Progenitor cell of endocrine pancreas (in vitro differentiated cells): ENCODE data around the gene BTN2A1. TPM values are rescaled to one million over a fixed set of nuclear protein-coding genes. Genes with fewer than 3 reads are reported as not detected.

Experiments used
- DNase-seq: peaks from one replicate; pipeline ENCODE4 v3.0.0; 2021; ENCODE audit warnings: low spot score; ENCODE audit not compliant: unreplicated experiment
- H3K27ac Mint-ChIP-seq: 2 replicates; pipeline ENCODE4 v1.8.0; 2021; ENCODE audit warnings: mild to moderate bottlenecking, moderate library complexity, mixed read lengths
- H3K27me3 Mint-ChIP-seq: 2 replicates; pipeline ENCODE4 v1.8.0; 2021; ENCODE audit warnings: mixed read lengths
- H3K36me3 Mint-ChIP-seq: 2 replicates; pipeline ENCODE4 v1.8.0; 2022; ENCODE audit warnings: mixed read lengths; ENCODE audit not compliant: insufficient read depth
- H3K4me1 Mint-ChIP-seq: 2 replicates; pipeline ENCODE4 v1.8.0; 2021; ENCODE audit warnings: low read depth, mixed read lengths
- H3K4me3 Mint-ChIP-seq: 2 replicates; pipeline ENCODE4 v1.8.0; 2021; ENCODE audit warnings: low read depth, mild to moderate bottlenecking, moderate library complexity, mixed read lengths
- H3K9me3 Mint-ChIP-seq: 2 replicates; pipeline ENCODE4 v1.8.0; 2021; ENCODE audit warnings: low read depth, mixed read lengths
- total RNA-seq: library from RNA; stranded (reverse); gene quantifications from 2 replicates; pipeline ENCODE4 v1.2.1, GENCODE V29; 2021
- TF ChIP-seq, protein P1 (sequence below): fragments of 200-600 bp; sonication (generic); IDR thresholded peaks from one replicate; pipeline ENCODE4 v1.5.0; 2021; ENCODE audit warnings: antibody characterized with exemption, mild to moderate bottlenecking; ENCODE audit not compliant: unreplicated experiment

Gene BTN2A1
- total RNA-seq, 1 donor from 2014 or later = 26.4 TPM

DNA sequence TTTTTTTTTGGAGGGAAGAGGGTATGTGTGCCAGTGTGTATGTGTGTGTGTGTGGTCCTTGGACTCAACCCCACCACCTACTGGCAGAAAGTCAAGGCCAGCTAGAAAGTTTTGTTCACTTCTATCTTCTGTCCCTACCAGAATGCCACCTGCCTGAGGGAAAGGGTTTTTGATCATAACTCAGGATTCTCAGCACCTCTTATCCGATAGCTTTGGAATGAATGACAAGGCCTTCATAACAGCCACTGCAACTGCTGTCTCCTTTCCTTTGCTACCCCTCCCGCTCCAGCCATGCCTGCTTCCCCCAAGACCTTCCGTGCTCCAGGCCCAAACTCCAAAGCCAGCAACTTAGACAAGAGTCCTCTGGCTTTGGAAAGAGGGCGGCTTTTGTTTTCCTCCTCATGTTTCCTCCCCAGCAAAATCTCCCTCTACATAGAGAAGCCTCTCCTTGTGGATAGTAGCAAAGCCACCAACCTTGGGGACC, 37.0 kb upstream of the BTN2A1 start:
- H3K36me3 Mint-ChIP-seq = peaks cover 10% of the 10 kb centered on the region
- no peaks in the 10 kb centered on the region for H3K27me3 Mint-ChIP-seq
- peaks cover 11% of the 10 kb centered on the region for H3K4me1 Mint-ChIP-seq
- peaks cover 10% of the 10 kb centered on the region for H3K9me3 Mint-ChIP-seq
- no peak for DNase-seq
- H3K4me3 Mint-ChIP-seq = no peak overlapping the region
- TF ChIP-seq, protein P1, sequence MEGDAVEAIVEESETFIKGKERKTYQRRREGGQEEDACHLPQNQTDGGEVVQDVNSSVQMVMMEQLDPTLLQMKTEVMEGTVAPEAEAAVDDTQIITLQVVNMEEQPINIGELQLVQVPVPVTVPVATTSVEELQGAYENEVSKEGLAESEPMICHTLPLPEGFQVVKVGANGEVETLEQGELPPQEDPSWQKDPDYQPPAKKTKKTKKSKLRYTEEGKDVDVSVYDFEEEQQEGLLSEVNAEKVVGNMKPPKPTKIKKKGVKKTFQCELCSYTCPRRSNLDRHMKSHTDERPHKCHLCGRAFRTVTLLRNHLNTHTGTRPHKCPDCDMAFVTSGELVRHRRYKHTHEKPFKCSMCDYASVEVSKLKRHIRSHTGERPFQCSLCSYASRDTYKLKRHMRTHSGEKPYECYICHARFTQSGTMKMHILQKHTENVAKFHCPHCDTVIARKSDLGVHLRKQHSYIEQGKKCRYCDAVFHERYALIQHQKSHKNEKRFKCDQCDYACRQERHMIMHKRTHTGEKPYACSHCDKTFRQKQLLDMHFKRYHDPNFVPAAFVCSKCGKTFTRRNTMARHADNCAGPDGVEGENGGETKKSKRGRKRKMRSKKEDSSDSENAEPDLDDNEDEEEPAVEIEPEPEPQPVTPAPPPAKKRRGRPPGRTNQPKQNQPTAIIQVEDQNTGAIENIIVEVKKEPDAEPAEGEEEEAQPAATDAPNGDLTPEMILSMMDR = peak; percentile 58
- no peak overlapping the region for H3K27ac Mint-ChIP-seq

DNA sequence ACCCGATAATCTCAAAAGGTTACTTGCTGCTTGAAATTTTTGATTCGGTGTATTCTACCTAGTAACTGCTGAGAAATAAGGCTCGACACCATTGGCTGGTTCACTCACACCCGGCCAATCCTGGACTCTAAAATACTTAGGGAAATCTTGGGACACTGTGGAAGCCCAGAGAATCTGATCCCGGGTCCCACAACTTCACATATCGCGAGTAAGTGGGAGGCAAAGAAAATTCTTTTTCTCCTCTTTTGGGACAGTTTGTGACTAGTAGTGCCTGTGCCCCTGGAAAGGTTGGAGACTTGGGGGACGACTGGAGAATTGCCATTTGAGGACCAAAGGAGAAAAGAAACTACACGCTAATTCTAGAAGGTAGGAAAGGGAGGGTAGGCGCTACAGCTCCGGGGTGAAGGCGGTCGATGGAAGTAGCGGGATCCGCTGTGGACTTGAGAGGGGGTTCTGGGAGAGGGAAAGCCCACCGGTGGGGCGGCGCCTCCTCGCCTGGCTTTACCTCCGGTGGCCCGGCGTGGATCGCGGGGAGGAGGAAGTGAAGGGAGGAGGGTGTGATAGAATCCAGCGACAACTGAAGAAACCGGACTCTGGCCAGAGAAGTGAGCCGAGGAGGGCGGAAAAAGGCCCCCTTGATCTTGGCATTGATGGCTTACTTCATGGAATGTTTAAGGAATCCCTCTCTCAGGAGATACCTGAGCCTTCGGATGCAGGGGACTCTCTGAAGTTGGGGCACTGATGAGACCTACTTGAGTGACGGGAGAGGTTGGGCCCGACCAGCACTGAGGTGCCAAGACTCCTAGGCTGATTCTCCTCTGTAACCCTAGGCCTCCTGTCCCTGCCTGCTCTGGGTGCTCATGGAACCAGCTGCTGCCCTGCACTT, 36.3 kb upstream of the BTN2A1 start:
- TF ChIP-seq, protein P1 = no peak
- H3K36me3 Mint-ChIP-seq = peaks cover 14% of the 10 kb centered on the region
- H3K4me3 Mint-ChIP-seq = no peak overlapping the region
- H3K27ac Mint-ChIP-seq = no peak overlapping the region
- DNase-seq = peak; percentile 48
- no peaks in the 10 kb centered on the region for H3K27me3 Mint-ChIP-seq
- peaks cover 11% of the 10 kb centered on the region for H3K4me1 Mint-ChIP-seq
- peaks cover 8% of the 10 kb centered on the region for H3K9me3 Mint-ChIP-seq

DNA sequence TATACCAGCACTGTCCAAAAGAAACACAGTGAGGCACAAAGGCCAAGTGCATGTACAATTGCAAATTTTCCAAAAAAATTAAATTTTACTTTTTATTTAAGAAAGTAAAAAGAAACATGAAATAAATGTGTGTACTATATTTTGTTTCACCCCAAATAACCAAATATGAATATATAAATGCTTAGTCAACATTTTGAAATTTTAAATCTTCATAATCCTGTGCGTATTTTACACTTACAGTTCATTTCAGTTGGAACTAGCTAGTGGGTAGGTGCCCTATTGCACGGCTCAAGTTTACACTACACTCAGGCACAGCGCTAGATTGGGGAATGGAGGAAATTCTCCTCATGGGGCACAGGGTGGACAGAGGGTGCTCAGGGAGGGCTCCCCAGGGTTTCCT, 35.4 kb upstream of the BTN2A1 start:
- no peak for DNase-seq
- H3K4me1 Mint-ChIP-seq = peaks cover 11% of the 10 kb centered on the region
- H3K27me3 Mint-ChIP-seq = no peaks in the 10 kb centered on the region
- peaks cover 4% of the 10 kb centered on the region for H3K9me3 Mint-ChIP-seq
- TF ChIP-seq, protein P1 = no peak
- H3K36me3 Mint-ChIP-seq = peaks cover 20% of the 10 kb centered on the region
- H3K4me3 Mint-ChIP-seq = peak overlapping the region; percentile 31
- no peak overlapping the region for H3K27ac Mint-ChIP-seq

DNA sequence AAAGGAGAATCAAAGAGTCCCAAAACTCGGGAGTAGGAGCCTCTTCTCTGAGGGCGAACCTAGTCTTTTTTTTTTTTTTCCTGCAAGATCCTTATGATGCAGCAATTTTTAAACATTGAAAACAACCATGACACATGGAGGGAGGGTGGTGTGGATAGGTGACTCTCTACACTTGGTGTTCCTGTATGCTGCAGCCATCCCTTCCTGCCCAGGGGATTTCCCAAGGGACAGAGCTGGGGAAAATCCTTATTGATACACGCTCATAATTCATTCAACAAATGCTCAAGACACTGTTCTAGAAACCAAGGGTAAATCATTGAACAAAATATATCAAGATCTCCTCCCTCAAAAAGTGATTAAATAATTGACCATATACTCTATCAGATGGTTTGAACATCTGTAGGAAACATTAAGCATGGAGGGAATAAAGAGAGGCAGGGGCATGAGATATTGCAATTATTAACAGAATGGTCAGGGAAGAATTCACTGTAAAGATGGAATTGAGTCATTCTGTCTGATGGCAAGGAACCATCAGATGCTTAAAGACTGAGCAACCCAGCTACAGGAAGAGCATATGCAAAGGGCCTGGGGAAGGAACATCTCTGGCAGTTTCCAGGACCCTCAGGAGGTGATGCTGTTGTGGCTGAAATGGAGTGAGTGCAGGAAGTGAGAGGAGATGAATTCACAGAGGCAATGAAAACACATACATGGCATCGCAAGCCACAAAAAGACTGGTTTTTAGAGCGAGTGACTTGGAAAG, 30.9 kb upstream of the BTN2A1 start:
- Mint-ChIP-seq H3K4me1 (peaks cover 11% of the 10 kb centered on the region), H3K27me3 (no peaks in the 10 kb centered on the region), H3K4me3 (no peak overlapping the region), H3K27ac (no peak overlapping the region), H3K9me3 (peaks cover 4% of the 10 kb centered on the region), H3K36me3 (peaks cover 36% of the 10 kb centered on the region)
- TF ChIP-seq, protein P1 = no peak
- no peak for DNase-seq

DNA sequence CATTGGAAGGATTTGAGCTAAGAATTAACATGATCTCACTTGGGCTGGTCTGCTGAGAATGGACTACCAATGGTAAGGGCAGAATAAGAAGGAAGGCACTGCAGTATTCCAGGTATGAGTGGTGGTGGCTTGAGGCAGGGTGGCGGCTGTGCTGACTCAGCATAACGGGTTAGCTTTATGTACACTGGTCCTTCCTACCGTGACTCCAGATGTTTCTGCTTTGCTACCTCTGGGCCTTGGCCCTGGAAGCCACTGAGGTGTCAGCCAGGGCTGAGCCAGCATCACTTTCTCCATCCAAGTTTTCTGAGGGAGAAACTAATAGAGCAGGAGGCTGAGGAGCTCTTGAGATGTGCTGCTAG, 30.3 kb upstream of the BTN2A1 start:
- Mint-ChIP-seq H3K4me1 (peaks cover 9% of the 10 kb centered on the region), H3K4me3 (no peak overlapping the region), H3K27ac (no peak overlapping the region), H3K36me3 (peaks cover 39% of the 10 kb centered on the region), H3K27me3 (no peaks in the 10 kb centered on the region), H3K9me3 (peaks cover 7% of the 10 kb centered on the region)
- TF ChIP-seq, protein P1 = no peak
- DNase-seq = no peak
